Neural cell (in vitro differentiated cells): ENCODE measurements around the gene SLC25A48. TPM values are rescaled to one million over a fixed set of nuclear protein-coding genes. Genes with fewer than 3 reads are reported as not detected.
"Not testable (repeated sequence)": the region's sequence is repeated elsewhere in the genome, so short reads cannot be mapped to it uniquely, and the experiment has no call there.

Experiments used
- H2AFZ ChIP-seq: fragments of 200-600, 300-800 bp; sonication (generic), shearing (Covaris generic); 2 replicates; pipeline ENCODE4 v1.6.0; 2014; ENCODE audit warnings: low read depth, mild to moderate bottlenecking, antibody characterized with exemption, low read length, moderate library complexity
- H3F3A ChIP-seq: fragments of 200-600 bp; shearing (Covaris generic); 2 replicates; pipeline ENCODE4 v1.6.1; 2016; ENCODE audit warnings: mild to moderate bottlenecking, moderate library complexity, mixed read lengths, antibody characterized with exemption, low read length; ENCODE audit not compliant: insufficient read depth, poor library complexity, severe bottlenecking
- H3K27ac ChIP-seq: fragments of 200-600, 300-800 bp; sonication (generic), shearing (Covaris generic); 2 replicates; pipeline ENCODE4 v1.5.1; 2014; ENCODE audit warnings: mild to moderate bottlenecking, low read length, moderate library complexity
- H3K27me3 ChIP-seq: fragments of 300-800, 200-600 bp; sonication (generic), shearing (Covaris generic); 2 replicates; pipeline ENCODE4 v1.6.0; 2014; ENCODE audit warnings: mild to moderate bottlenecking, low read depth, low read length, moderate library complexity; ENCODE audit not compliant: insufficient read depth
- H3K36me3 ChIP-seq: fragments of 300-800, 200-600 bp; sonication (generic), shearing (Covaris generic); 2 replicates; pipeline ENCODE4 v1.5.1; 2014; ENCODE audit warnings: mild to moderate bottlenecking, antibody characterized with exemption, low read length, moderate library complexity; ENCODE audit not compliant: insufficient read depth
- H3K4me2 ChIP-seq: fragments of 300-800, 200-600 bp; sonication (generic), shearing (Covaris generic); 2 replicates; pipeline ENCODE4 v1.6.0; 2014; ENCODE audit warnings: mild to moderate bottlenecking, low read length
- H3K4me3 ChIP-seq: fragments of 300-800, 200-600 bp; sonication (generic), shearing (Covaris generic); 2 replicates; pipeline ENCODE4 v1.5.1; 2014; ENCODE audit warnings: mild to moderate bottlenecking, low read length, moderate library complexity
- H3K79me2 ChIP-seq: fragments of 200-600 bp; shearing (Covaris generic); replicated peaks from 2 replicates; pipeline ENCODE4 v1.6.0; 2014; ENCODE audit warnings: mild to moderate bottlenecking, low read length, moderate library complexity; ENCODE audit not compliant: insufficient read depth
- H3K9ac ChIP-seq: fragments of 300-800, 200-600 bp; sonication (generic), shearing (Covaris generic); 2 replicates; pipeline ENCODE4 v1.6.1; 2016; ENCODE audit warnings: mild to moderate bottlenecking, low read length, mixed read lengths
- H3K9me2 ChIP-seq: fragments of 200-600 bp; shearing (Covaris generic); 2 replicates; pipeline ENCODE4 v1.6.1; 2016; ENCODE audit warnings: mild to moderate bottlenecking, low read length, mixed read lengths; ENCODE audit not compliant: insufficient read depth
- H3K9me3 ChIP-seq: fragments of 200-600, 300-800 bp; sonication (generic), shearing (Covaris generic); 2 replicates; pipeline ENCODE4 v1.6.1; 2016; ENCODE audit warnings: mild to moderate bottlenecking, mixed run types, low read length, moderate library complexity, mixed read lengths
- H4K20me1 ChIP-seq: fragments of 200-600 bp; shearing (Covaris generic); 2 replicates; pipeline ENCODE4 v1.6.1; 2016; ENCODE audit warnings: mild to moderate bottlenecking, mixed run types; ENCODE audit not compliant: insufficient read depth
- EP300 ChIP-seq: fragments of 450-650 bp; conservative IDR thresholded peaks from 2 replicates; pipeline ENCODE4 v1.6.1; 2014; ENCODE audit warnings: antibody characterized with exemption, mild to moderate bottlenecking, moderate library complexity; ENCODE audit not compliant: poor library complexity, severe bottlenecking
- EZH2 ChIP-seq: fragments of 200-600, 300-800 bp; shearing (Covaris generic), sonication (generic); IDR thresholded peaks from 2 replicates; pipeline ENCODE4 v1.6.1; 2014; ENCODE audit warnings: antibody characterized with exemption, low read length, borderline replicate concordance, mild to moderate bottlenecking; ENCODE audit not compliant: insufficient read depth, poor library complexity, severe bottlenecking
- MXI1 ChIP-seq: fragments of 450-650 bp; conservative IDR thresholded peaks from 2 replicates; pipeline ENCODE4 v1.6.1; 2014; ENCODE audit warnings: antibody characterized with exemption, mild to moderate bottlenecking; ENCODE audit not compliant: poor library complexity, severe bottlenecking
- POLR2AphosphoS5 ChIP-seq: IDR thresholded peaks from 2 replicates; pipeline ENCODE4 v1.6.1; 2012
- RAD21 ChIP-seq: fragments of 450-650 bp; conservative IDR thresholded peaks from 2 replicates; pipeline ENCODE4 v1.6.1; 2014; ENCODE audit warnings: antibody characterized with exemption, mild to moderate bottlenecking, moderate library complexity
- SMC3 ChIP-seq: fragments of 450-650 bp; conservative IDR thresholded peaks from 2 replicates; pipeline ENCODE4 v1.6.1; 2014; ENCODE audit warnings: antibody characterized with exemption, mild to moderate bottlenecking, moderate library complexity; ENCODE audit not compliant: poor library complexity
- TAF1 ChIP-seq: IDR thresholded peaks from 2 replicates; pipeline ENCODE4 v1.6.1; 2012; ENCODE audit warnings: low read depth
- polyA plus RNA-seq: library from polyadenylated mRNA; depleted of rRNA; stranded (reverse); fragments of >200 nt; gene quantifications from 2 replicates; pipeline ENCODE4 v1.2.3, GENCODE V29; 2014
- TF ChIP-seq, protein P1 (sequence below): fragments of 450-650 bp; IDR thresholded peaks from 2 replicates; pipeline ENCODE4 v1.5.1; 2014; ENCODE audit warnings: antibody characterized with exemption, mild to moderate bottlenecking, moderate library complexity; ENCODE audit not compliant: poor library complexity, severe bottlenecking
- TF ChIP-seq, protein P2 (sequence below): IDR thresholded peaks from 2 replicates; pipeline ENCODE4 v1.6.1; 2012; ENCODE audit warnings: borderline replicate concordance

The SLC25A48 gene
- polyA plus RNA-seq, 1 donor from 2014 or later, result 1.0 TPM

GRCh38 chr5:135851915-135852845, 17.7 kb downstream of the SLC25A48 start:
- H3K4me2 ChIP-seq, result no peak overlapping the region
- H3F3A ChIP-seq, result no peaks in the 10 kb centered on the region
- no peaks in the 10 kb centered on the region for H3K9me2 ChIP-seq
- no peak overlapping the region for H2AFZ ChIP-seq
- no peaks in the 10 kb centered on the region for H4K20me1 ChIP-seq
- no peak overlapping the region for H3K27ac ChIP-seq
- no peaks in the 10 kb centered on the region for H3K36me3 ChIP-seq
- H3K9me3 ChIP-seq, result no peaks in the 10 kb centered on the region
- H3K9ac ChIP-seq, result no peak overlapping the region
- H3K79me2 ChIP-seq, result no peaks in the 10 kb centered on the region
- H3K4me3 ChIP-seq, result no peak overlapping the region
- no peak for TF ChIP-seq EP300
- TF ChIP-seq SMC3, result no peak
- no peak for TF ChIP-seq TAF1
- TF ChIP-seq, protein P1, sequence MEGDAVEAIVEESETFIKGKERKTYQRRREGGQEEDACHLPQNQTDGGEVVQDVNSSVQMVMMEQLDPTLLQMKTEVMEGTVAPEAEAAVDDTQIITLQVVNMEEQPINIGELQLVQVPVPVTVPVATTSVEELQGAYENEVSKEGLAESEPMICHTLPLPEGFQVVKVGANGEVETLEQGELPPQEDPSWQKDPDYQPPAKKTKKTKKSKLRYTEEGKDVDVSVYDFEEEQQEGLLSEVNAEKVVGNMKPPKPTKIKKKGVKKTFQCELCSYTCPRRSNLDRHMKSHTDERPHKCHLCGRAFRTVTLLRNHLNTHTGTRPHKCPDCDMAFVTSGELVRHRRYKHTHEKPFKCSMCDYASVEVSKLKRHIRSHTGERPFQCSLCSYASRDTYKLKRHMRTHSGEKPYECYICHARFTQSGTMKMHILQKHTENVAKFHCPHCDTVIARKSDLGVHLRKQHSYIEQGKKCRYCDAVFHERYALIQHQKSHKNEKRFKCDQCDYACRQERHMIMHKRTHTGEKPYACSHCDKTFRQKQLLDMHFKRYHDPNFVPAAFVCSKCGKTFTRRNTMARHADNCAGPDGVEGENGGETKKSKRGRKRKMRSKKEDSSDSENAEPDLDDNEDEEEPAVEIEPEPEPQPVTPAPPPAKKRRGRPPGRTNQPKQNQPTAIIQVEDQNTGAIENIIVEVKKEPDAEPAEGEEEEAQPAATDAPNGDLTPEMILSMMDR, result no peak
- no peak for TF ChIP-seq RAD21
- TF ChIP-seq, protein P2, sequence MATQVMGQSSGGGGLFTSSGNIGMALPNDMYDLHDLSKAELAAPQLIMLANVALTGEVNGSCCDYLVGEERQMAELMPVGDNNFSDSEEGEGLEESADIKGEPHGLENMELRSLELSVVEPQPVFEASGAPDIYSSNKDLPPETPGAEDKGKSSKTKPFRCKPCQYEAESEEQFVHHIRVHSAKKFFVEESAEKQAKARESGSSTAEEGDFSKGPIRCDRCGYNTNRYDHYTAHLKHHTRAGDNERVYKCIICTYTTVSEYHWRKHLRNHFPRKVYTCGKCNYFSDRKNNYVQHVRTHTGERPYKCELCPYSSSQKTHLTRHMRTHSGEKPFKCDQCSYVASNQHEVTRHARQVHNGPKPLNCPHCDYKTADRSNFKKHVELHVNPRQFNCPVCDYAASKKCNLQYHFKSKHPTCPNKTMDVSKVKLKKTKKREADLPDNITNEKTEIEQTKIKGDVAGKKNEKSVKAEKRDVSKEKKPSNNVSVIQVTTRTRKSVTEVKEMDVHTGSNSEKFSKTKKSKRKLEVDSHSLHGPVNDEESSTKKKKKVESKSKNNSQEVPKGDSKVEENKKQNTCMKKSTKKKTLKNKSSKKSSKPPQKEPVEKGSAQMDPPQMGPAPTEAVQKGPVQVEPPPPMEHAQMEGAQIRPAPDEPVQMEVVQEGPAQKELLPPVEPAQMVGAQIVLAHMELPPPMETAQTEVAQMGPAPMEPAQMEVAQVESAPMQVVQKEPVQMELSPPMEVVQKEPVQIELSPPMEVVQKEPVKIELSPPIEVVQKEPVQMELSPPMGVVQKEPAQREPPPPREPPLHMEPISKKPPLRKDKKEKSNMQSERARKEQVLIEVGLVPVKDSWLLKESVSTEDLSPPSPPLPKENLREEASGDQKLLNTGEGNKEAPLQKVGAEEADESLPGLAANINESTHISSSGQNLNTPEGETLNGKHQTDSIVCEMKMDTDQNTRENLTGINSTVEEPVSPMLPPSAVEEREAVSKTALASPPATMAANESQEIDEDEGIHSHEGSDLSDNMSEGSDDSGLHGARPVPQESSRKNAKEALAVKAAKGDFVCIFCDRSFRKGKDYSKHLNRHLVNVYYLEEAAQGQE, result no peak
- TF ChIP-seq EZH2, result no peak
- no peak for TF ChIP-seq POLR2AphosphoS5
- no peak for TF ChIP-seq MXI1
- H3K27me3 ChIP-seq, result no peaks in the 10 kb centered on the region

DNA sequence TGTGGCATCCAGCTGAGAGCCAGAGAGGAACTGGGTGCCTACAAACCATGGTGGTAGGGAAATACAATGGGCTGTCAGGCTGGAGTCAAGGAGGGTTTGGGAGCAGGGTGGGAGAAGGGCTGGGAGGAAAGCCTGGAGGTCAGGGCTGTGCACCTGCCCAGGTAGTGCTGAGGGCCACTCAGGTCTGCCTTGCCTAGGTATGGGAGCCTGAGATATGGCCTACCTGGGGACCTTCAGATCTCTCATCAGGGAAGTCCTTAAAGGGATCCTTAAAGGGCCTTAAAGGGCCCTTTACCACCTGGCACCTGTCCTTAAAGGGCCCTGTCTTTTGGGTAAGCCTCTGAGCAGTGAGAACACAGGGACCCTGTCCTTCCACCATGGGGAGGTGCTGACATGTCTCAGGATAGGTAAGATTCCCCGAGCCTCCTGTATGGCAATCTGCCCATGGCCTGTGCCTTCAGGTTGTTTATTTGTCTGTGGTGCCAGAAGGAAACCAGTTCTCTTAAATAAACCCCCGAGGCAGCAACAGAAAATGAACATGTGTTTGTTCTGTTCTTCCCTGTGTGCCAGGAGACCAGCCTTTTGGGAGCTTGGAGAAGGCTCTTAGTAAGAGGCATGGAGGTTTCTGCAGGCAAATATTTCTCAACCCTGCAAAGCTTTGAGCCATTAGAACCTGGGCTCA, 23.3 kb downstream of the SLC25A48 start:
- Histone ChIP-seq H3K4me2 (no peak overlapping the region), H3K27me3 (no peaks in the 10 kb centered on the region), H3F3A (no peaks in the 10 kb centered on the region), H3K9me3 (no peaks in the 10 kb centered on the region), H2AFZ (no peak overlapping the region), H4K20me1 (no peaks in the 10 kb centered on the region), H3K9me2 (no peaks in the 10 kb centered on the region), H3K27ac (no peak overlapping the region), H3K36me3 (no peaks in the 10 kb centered on the region), H3K9ac (no peak overlapping the region), H3K79me2 (no peaks in the 10 kb centered on the region), H3K4me3 (no peak overlapping the region)
- TF ChIP-seq EZH2 (no peak), SMC3 (no peak)

GRCh38 chr5:135859186-135859585, 24.7 kb downstream of the SLC25A48 start:
- H3F3A ChIP-seq, H3K4me3 ChIP-seq, H4K20me1 ChIP-seq, H3K9me2 ChIP-seq, H3K4me2 ChIP-seq, H3K79me2 ChIP-seq, H3K27me3 ChIP-seq, H3K27ac ChIP-seq, H3K9me3 ChIP-seq, H3K9ac ChIP-seq, H3K36me3 ChIP-seq, H2AFZ ChIP-seq: not testable (repeated sequence)
